ENCODE results near the gene NCAM2. TPM values are rescaled to one million over a fixed set of nuclear protein-coding genes. Genes with fewer than 3 reads are reported as not detected.
A peak's percentile ranks its signal among the peaks of the same experiment; 100 is the strongest.

The NCAM2 gene
- total and polyA plus RNA-seq, 4 donors: 0.45 to 11.7 (median 5.8) TPM

- WGBS, 2 donors: 89 to 90% methylated on average over 8 of the region's 8 CpGs
- Histone ChIP-seq H3K36me3 (ENCODE audit: control insufficient read depth in 4 of 4, insufficient read depth in 4 of 4, low read length in 4 of 4) (no peaks in the 10 kb centered on the region), H3K9ac (ENCODE audit: insufficient read depth in 1 of 2, low read length in 2 of 2) (no peak overlapping the region), H3K4me3 (no peak overlapping the region), H3K27ac (ENCODE audit: low read depth in 1 of 2, low read length in 1 of 2) (no peak overlapping the region), H3K9me3 (ENCODE audit: control insufficient read depth in 4 of 4, insufficient read depth in 3 of 4, low read length in 3 of 4) (peaks cover 0 to 3% (median under 1%) of the 10 kb centered on the region in 4 donors), H3K4me1 (ENCODE audit: control insufficient read depth in 5 of 5, insufficient read depth in 5 of 5, low read length in 5 of 5) (no peaks in the 10 kb centered on the region), H3K27me3 (ENCODE audit: control insufficient read depth in 3 of 3, insufficient read depth in 3 of 3, low read length in 2 of 3) (no peaks in the 10 kb centered on the region)
- DNase-seq: no peak
- no peak for ATAC-seq (ENCODE audit: insufficient read depth, low FRiP score)
- TF ChIP-seq, protein P1, sequence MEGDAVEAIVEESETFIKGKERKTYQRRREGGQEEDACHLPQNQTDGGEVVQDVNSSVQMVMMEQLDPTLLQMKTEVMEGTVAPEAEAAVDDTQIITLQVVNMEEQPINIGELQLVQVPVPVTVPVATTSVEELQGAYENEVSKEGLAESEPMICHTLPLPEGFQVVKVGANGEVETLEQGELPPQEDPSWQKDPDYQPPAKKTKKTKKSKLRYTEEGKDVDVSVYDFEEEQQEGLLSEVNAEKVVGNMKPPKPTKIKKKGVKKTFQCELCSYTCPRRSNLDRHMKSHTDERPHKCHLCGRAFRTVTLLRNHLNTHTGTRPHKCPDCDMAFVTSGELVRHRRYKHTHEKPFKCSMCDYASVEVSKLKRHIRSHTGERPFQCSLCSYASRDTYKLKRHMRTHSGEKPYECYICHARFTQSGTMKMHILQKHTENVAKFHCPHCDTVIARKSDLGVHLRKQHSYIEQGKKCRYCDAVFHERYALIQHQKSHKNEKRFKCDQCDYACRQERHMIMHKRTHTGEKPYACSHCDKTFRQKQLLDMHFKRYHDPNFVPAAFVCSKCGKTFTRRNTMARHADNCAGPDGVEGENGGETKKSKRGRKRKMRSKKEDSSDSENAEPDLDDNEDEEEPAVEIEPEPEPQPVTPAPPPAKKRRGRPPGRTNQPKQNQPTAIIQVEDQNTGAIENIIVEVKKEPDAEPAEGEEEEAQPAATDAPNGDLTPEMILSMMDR (IDR thresholded peaks at IDR 0.05; ENCODE audit: control extremely low read depth, extremely low read depth): no peak
Observed at GRCh38 chr21:21457077-21457476, 458.9 kb downstream of the NCAM2 start.

DNA sequence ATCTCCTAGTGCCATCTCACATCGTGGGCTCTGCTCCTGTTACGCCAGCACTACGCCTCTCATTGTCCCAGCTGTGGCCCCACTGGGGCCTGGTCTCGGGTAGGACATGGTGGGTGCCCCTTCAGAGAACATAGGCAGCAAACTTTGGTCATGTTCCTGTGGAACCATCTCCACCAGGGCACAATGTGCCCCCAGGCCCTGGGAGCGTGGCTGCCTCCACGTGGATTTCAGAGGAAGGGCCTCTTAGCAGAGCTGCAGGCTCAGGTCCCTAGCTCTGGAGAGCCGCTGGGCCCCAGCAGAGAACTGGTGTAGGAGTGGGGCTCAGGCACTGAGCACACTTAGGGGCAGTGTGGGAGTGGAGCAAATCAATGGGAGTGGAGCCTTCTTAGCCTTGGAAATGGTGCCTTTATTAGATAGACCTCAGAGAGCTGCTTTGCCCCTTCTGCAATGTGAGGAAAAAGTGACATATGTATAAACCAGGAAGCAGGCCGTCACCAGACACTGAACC, 460.0 kb downstream of the NCAM2 start:
- H3K4me1 ChIP-seq (ENCODE audit: control insufficient read depth in 5 of 5, insufficient read depth in 5 of 5, low read length in 5 of 5): no peaks in the 10 kb centered on the region
- no peaks in the 10 kb centered on the region for H3K27me3 ChIP-seq (ENCODE audit: control insufficient read depth in 3 of 3, insufficient read depth in 3 of 3, low read length in 2 of 3)
- no peak for ATAC-seq (ENCODE audit: insufficient read depth, low FRiP score)
- H3K27ac ChIP-seq (ENCODE audit: low read depth in 1 of 2, low read length in 1 of 2): no peak overlapping the region
- no peak for DNase-seq
- 82 to 89% methylated on average over 8 of the region's 8 CpGs for WGBS, 2 donors
- TF ChIP-seq, protein P1 (IDR thresholded peaks at IDR 0.05; ENCODE audit: control extremely low read depth, extremely low read depth): no peak
- peaks cover 0 to 2% (median under 1%) of the 10 kb centered on the region in 4 donors for H3K9me3 ChIP-seq (ENCODE audit: control insufficient read depth in 4 of 4, insufficient read depth in 3 of 4, low read length in 3 of 4)
- no peak overlapping the region for H3K4me3 ChIP-seq
- H3K9ac ChIP-seq (ENCODE audit: insufficient read depth in 1 of 2, low read length in 2 of 2): no peak overlapping the region
- H3K36me3 ChIP-seq (ENCODE audit: control insufficient read depth in 4 of 4, insufficient read depth in 4 of 4, low read length in 4 of 4): no peaks in the 10 kb centered on the region

DNA sequence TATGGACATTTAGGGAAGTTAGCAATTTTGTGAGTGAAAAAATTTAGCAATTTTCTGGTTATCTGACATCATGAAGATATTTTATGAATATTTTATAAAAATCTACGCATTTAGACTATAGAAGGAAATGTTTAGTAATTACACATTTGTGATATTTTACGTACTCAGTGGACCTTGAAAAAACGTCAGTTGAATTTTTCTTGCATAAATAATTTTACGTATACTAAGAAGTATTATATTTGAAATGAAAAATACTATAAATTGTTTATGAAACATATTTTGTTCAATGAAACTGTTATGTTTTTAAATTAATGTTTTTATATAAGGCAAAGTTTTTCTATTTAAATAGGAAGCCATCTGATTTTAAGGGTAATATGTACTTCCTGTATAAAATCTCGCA, 462.8 kb downstream of the NCAM2 start:
- Histone ChIP-seq H3K4me3 (no peak overlapping the region), H3K27me3 (ENCODE audit: control insufficient read depth in 3 of 3, insufficient read depth in 3 of 3, low read length in 2 of 3) (no peaks in the 10 kb centered on the region), H3K4me1 (ENCODE audit: control insufficient read depth in 5 of 5, insufficient read depth in 5 of 5, low read length in 5 of 5) (no peaks in the 10 kb centered on the region), H3K9ac (ENCODE audit: insufficient read depth in 1 of 2, low read length in 2 of 2) (no peak overlapping the region), H3K36me3 (ENCODE audit: control insufficient read depth in 4 of 4, insufficient read depth in 4 of 4, low read length in 4 of 4) (no peaks in the 10 kb centered on the region), H3K27ac (ENCODE audit: low read depth in 1 of 2, low read length in 1 of 2) (no peak overlapping the region), H3K9me3 (ENCODE audit: control insufficient read depth in 4 of 4, insufficient read depth in 3 of 4, low read length in 3 of 4) (peaks cover 0 to 1% (median 0%) of the 10 kb centered on the region in 4 donors)
- ATAC-seq (ENCODE audit: insufficient read depth, low FRiP score) (no peak), DNase-seq (no peak)
- TF ChIP-seq, protein P1 (IDR thresholded peaks at IDR 0.05; ENCODE audit: control extremely low read depth, extremely low read depth): no peak
- WGBS, 2 donors: 87 to 89% methylated on average over 5 of the region's 5 CpGs

GRCh38 chr21:21463456-21463855, 465.2 kb downstream of the NCAM2 start:
- no peak overlapping the region for H3K4me3 ChIP-seq
- H3K9me3 ChIP-seq (ENCODE audit: control insufficient read depth in 4 of 4, insufficient read depth in 3 of 4, low read length in 3 of 4): no peaks in the 10 kb centered on the region
- H3K9ac ChIP-seq (ENCODE audit: insufficient read depth in 1 of 2, low read length in 2 of 2): no peak overlapping the region
- WGBS, 2 donors: 51 to 76% methylated on average over 4 of the region's 4 CpGs
- TF ChIP-seq, protein P1 (IDR thresholded peaks at IDR 0.05; ENCODE audit: control extremely low read depth, extremely low read depth): no peak
- H3K4me1 ChIP-seq (ENCODE audit: control insufficient read depth in 5 of 5, insufficient read depth in 5 of 5, low read length in 5 of 5): no peaks in the 10 kb centered on the region
- DNase-seq (peak in 1 of 3 donors; percentile 10), ATAC-seq (ENCODE audit: insufficient read depth, low FRiP score) (no peak)
- H3K36me3 ChIP-seq (ENCODE audit: control insufficient read depth in 4 of 4, insufficient read depth in 4 of 4, low read length in 4 of 4): no peaks in the 10 kb centered on the region
- H3K27ac ChIP-seq (ENCODE audit: low read depth in 1 of 2, low read length in 1 of 2): no peak overlapping the region
- H3K27me3 ChIP-seq (ENCODE audit: control insufficient read depth in 3 of 3, insufficient read depth in 3 of 3, low read length in 2 of 3): no peaks in the 10 kb centered on the region
